Measurements from ENCODE around the gene CCDC142. TPM values are rescaled to one million over a fixed set of nuclear protein-coding genes. Genes with fewer than 3 reads are reported as not detected.
"Not testable (repeated sequence)": the region's sequence is repeated elsewhere in the genome, so short reads cannot be mapped to it uniquely, and the experiment has no call there.

CCDC142 gene
- total and polyA plus RNA-seq, 7 donors: 1.4 to 8.7 (median 3.3) TPM

GRCh38 chr2:74462786-74463105, 20.1 kb downstream of the CCDC142 start:
- peaks cover 22% of the 10 kb centered on the region for H3K4me1 ChIP-seq
- H3K27me3 ChIP-seq (ENCODE audit: insufficient read depth in 3 of 3, low read length in 2 of 3): no peaks in the 10 kb centered on the region
- 71 to 83% (median 76%) methylated on average over 4 of the region's 4 CpGs for WGBS, 3 donors
- TF ChIP-seq, protein P1, sequence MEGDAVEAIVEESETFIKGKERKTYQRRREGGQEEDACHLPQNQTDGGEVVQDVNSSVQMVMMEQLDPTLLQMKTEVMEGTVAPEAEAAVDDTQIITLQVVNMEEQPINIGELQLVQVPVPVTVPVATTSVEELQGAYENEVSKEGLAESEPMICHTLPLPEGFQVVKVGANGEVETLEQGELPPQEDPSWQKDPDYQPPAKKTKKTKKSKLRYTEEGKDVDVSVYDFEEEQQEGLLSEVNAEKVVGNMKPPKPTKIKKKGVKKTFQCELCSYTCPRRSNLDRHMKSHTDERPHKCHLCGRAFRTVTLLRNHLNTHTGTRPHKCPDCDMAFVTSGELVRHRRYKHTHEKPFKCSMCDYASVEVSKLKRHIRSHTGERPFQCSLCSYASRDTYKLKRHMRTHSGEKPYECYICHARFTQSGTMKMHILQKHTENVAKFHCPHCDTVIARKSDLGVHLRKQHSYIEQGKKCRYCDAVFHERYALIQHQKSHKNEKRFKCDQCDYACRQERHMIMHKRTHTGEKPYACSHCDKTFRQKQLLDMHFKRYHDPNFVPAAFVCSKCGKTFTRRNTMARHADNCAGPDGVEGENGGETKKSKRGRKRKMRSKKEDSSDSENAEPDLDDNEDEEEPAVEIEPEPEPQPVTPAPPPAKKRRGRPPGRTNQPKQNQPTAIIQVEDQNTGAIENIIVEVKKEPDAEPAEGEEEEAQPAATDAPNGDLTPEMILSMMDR (IDR thresholded peaks at IDR 0.05): no peak
- H3K36me3 ChIP-seq (ENCODE audit: insufficient read depth in 1 of 2, low read depth in 1 of 2): peaks cover 3 to 26% of the 10 kb centered on the region in 2 donors
- H3K4me3 ChIP-seq: no peak overlapping the region
- no peaks in the 10 kb centered on the region for H3K9me3 ChIP-seq
- no peak for DNase-seq
- no peak overlapping the region for H3K27ac ChIP-seq
- intact Hi-C loops (cut with DNase I): loop anchor here in 1 of 2 donors (10.0 kb wide), 1 partner anchor 728 kb away; the partner anchor contains the start of gene TPRKB
- ATAC-seq: no peak

DNA sequence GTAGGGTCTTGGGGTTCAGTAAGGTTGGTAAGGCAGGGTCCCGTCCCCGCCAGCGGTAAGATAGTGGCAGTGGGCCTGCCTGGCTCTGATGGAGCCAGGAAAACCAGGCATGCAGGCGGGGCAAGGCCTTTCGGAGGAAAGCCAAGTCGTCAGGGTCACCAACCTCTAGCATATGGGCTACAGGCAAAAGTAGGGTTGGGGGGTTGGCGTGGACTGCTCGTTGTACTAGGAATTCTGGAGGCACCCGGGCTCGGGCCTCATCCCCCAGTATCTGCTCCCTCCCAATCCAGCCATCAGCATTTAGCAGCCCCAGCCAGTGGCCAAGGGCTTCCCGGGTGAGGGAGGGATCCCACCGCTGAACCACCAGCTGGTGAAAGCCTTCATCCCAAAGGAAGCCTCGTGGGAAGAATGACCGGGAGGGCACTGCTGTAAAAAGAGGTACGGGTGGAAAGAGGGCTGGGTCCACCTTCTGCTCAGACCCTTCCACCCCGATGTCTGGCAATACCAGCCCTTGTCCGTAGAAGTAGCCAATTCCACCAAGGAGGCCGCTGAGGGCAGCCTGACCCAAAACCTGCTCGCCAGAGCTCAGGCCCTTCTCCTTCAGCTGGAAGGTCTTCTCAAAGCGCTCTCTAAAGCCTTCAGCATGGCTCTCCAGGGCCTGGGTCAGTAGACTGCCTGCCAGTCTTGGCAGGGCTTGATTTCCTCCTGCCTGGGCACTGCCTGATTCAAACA, 20.6 kb downstream of the CCDC142 start:
- ATAC-seq (no peak), DNase-seq (no peak)
- Histone ChIP-seq H3K4me1 (peaks cover 23% of the 10 kb centered on the region), H3K4me3 (no peak overlapping the region), H3K27ac (no peak overlapping the region), H3K9me3 (no peaks in the 10 kb centered on the region), H3K27me3 (ENCODE audit: insufficient read depth in 3 of 3, low read length in 2 of 3) (no peaks in the 10 kb centered on the region), H3K36me3 (ENCODE audit: insufficient read depth in 1 of 2, low read depth in 1 of 2) (peaks cover 3 to 26% of the 10 kb centered on the region in 2 donors)
- TF ChIP-seq, protein P1 (IDR thresholded peaks at IDR 0.05): no peak
- 79 to 85% (median 81%) methylated on average over 20 of the region's 20 CpGs for WGBS, 3 donors
- intact Hi-C loops (cut with DNase I): loop anchor here in 1 of 2 donors (10.0 kb wide), 1 partner anchor 727 kb away; the partner anchor contains the start of gene TPRKB

DNA sequence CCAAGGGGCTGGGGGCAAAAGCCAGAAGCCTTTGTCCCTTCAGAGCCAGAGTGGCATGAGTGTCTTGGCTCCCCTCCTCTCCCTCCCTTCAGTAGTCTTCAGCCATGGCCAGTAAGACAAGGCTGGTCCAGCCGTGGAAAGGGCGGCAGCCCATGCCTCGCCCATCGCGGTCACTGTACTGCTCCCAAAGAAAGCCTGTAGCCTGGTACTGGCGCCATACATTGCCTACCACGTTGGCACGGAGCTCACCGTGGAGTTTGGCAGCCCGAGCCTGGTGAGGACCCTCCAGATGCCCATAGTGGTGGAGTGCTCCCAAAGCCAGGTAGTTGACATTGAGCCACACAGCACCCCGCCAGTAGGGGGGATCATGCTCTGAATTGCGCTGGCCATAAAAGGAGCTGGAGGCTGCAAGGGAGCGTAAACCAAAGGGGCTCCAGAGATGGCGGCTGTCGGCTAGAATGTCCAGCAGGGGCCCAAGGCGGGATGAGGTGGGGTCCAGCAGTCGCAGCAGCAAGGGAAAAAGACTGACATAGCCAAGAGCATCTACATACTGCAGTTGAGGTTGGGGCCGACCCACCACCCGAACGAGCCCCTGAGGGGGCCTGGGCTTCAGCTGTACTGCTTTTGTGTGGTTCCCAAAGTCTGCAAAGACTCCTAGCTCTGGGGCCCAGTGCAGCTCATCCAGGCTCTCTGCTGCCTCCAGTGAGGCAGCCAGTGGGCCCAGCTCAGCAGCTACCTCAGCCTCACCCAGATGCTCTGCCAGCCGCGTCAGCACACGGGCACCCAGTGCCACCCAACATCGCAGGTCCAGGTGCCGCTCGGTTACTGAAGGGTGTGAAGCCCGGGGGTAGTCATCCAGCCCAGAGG, 21.4 kb downstream of the CCDC142 start:
- H3K36me3 ChIP-seq (ENCODE audit: insufficient read depth in 1 of 2, low read depth in 1 of 2): peaks cover 3 to 32% of the 10 kb centered on the region in 2 donors
- TF ChIP-seq, protein P1 (IDR thresholded peaks at IDR 0.05): no peak
- H3K27ac ChIP-seq: no peak overlapping the region
- WGBS, 3 donors: 81 to 87% (median 85%) methylated on average over 27 of the region's 27 CpGs
- no peak overlapping the region for H3K4me3 ChIP-seq
- no peak for DNase-seq
- no peaks in the 10 kb centered on the region for H3K9me3 ChIP-seq
- no peaks in the 10 kb centered on the region for H3K27me3 ChIP-seq (ENCODE audit: insufficient read depth in 3 of 3, low read length in 2 of 3)
- ATAC-seq: no peak
- intact Hi-C loops (cut with DNase I): loop anchor here in 1 of 2 donors (10.0 kb wide), 1 partner anchor 727 kb away; the partner anchor contains the start of gene TPRKB
- peaks cover 31% of the 10 kb centered on the region for H3K4me1 ChIP-seq

DNA sequence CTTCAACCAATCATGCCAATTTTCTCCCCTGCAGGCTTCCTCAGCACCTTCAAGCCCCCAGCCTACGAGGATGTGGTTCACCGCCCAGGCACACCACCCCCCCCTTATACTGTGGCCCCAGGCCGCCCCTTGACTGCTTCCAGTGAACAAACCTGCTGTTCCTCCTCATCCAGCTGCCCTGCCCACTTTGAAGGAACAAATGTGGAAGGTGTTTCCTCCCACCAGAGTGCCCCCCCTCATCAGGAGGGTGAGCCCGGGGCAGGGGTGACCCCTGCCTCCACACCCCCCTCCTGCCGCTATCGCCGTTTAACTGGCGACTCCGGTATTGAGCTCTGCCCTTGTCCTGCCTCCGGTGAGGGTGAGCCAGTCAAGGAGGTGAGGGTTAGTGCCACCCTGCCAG, 22.6 kb downstream of the CCDC142 start:
- not testable (repeated sequence) for H3K4me3 ChIP-seq; H3K27ac ChIP-seq; ATAC-seq; H3K27me3 ChIP-seq (ENCODE audit: insufficient read depth in 3 of 3, low read length in 2 of 3); H3K9me3 ChIP-seq
- intact Hi-C loops (cut with DNase I): loop anchor here in 1 of 2 donors (10.0 kb wide), 1 partner anchor 725 kb away; the partner anchor contains the start of gene TPRKB
- DNase-seq: peak in 1 of 2 donors; percentile 49
- Histone ChIP-seq H3K36me3 (ENCODE audit: insufficient read depth in 1 of 2, low read depth in 1 of 2) (peaks cover 3 to 38% of the 10 kb centered on the region in 2 donors), H3K4me1 (peaks cover 35% of the 10 kb centered on the region)
- 74 to 78% (median 76%) methylated on average over 10 of the region's 10 CpGs for WGBS, 3 donors

DNA sequence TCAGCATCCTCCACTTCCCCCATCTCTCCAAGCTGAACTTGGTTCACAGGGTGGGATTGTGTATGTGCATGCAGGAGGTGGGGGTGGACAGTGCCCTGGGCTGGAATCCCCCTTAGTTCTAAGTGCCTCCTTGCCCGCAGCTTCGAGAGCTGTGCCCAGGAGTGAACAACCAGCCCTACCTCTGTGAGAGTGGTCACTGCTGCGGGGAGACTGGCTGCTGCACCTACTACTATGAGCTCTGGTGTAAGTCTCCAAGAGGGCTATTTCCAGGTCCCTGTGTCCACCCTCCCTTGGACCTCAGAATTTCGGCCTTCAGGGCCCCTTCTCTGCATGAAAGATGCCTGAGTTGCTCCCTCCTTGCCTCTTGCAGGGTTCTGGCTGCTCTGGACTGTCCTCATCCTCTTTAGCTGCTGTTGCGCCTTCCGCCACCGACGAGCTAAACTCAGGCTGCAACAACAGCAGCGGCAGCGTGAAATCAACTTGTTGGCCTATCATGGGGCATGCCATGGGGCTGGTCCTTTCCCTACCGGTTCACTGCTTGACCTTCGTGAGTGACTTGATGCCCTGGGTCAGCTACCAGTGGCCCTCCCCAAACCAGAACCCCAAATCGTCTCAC, 23.2 kb downstream of the CCDC142 start:
- not testable (repeated sequence) for H3K27me3 ChIP-seq (ENCODE audit: insufficient read depth in 3 of 3, low read length in 2 of 3); ATAC-seq; H3K27ac ChIP-seq; H3K9me3 ChIP-seq
- Histone ChIP-seq H3K4me3 (peak overlapping the region; percentile 86), H3K4me1 (peaks cover 35% of the 10 kb centered on the region), H3K36me3 (ENCODE audit: insufficient read depth in 1 of 2, low read depth in 1 of 2) (peaks cover 3 to 38% of the 10 kb centered on the region in 2 donors)
- 62 to 73% (median 64%) methylated on average over 12 to 13 of the region's 13 CpGs for WGBS, 3 donors
- peak in 1 of 2 donors; percentile 40 for DNase-seq
- intact Hi-C loops (cut with DNase I): loop anchor here in 1 of 2 donors (10.0 kb wide), 1 partner anchor 725 kb away; the partner anchor contains the start of gene TPRKB

Data from psoas muscle (tissue), 8 donors.